Stimulated activated CD4-positive, alpha-beta T cell treated with anti-CD3 and anti-CD28 coated beads, Interleukin-4, amount 100 ng/mL, for 1 hour (primary cell): ENCODE data around the gene GPR68.
"Not testable (repeated sequence)": the region's sequence is repeated elsewhere in the genome, so short reads cannot be mapped to it uniquely, and the experiment has no call there.

Experiments
- DNase-seq: peaks from one replicate; pipeline ENCODE4 v3.0.0-alpha.2; 2020

GPR68 gene

GRCh38 chr14:91252871-91253794 is 8.6 kb upstream of the GPR68 start:
- DNase-seq = peak; percentile 59

GRCh38 chr14:91250912-91251311 is 6.4 kb upstream of the GPR68 start:
- no peak for DNase-seq

GRCh38 chr14:91249841-91250616 is 5.5 kb upstream of the GPR68 start:
- no peak for DNase-seq

GRCh38 chr14:91246051-91246852 is 1.7 kb upstream of the GPR68 start:
- DNase-seq = peak; percentile 61

- DNase-seq = not testable (repeated sequence)
These were observed 1.1 kb upstream of the GPR68 start for GRCh38 chr14:91245616-91246015.

- peak; percentile 64 for DNase-seq
These were observed 525 bp upstream of the GPR68 start for GRCh38 chr14:91245029-91245428.

GRCh38 chr14:91243074-91243471 is 1.4 kb downstream of the GPR68 start:
- DNase-seq = no peak

- no peak for DNase-seq
These were observed 1.9 kb downstream of the GPR68 start for GRCh38 chr14:91242635-91243034.

GRCh38 chr14:91241863-91242262 is 2.6 kb downstream of the GPR68 start:
- DNase-seq = no peak

- DNase-seq = no peak
These were observed 5.8 kb downstream of the GPR68 start for GRCh38 chr14:91238661-91239060.

- no peak for DNase-seq
These were observed 6.4 kb downstream of the GPR68 start for GRCh38 chr14:91238085-91238484.

- no peak for DNase-seq
These were observed 7.3 kb downstream of the GPR68 start for GRCh38 chr14:91237219-91237618.

GRCh38 chr14:91235841-91236240 is 8.7 kb downstream of the GPR68 start:
- no peak for DNase-seq

- no peak for DNase-seq
These were observed 9.8 kb downstream of the GPR68 start for GRCh38 chr14:91234791-91235114.

GRCh38 chr14:91233936-91234790 is 10.3 kb downstream of the GPR68 start:
- DNase-seq = no peak

GRCh38 chr14:91232603-91233002 is 11.9 kb downstream of the GPR68 start:
- DNase-seq = no peak

- DNase-seq = no peak
These were observed 12.5 kb downstream of the GPR68 start for GRCh38 chr14:91232052-91232451.

GRCh38 chr14:91231446-91231845 is 13.1 kb downstream of the GPR68 start:
- DNase-seq = no peak

- no peak for DNase-seq
These were observed 14.0 kb downstream of the GPR68 start for GRCh38 chr14:91230397-91231035.

GRCh38 chr14:91229743-91230200 is 14.7 kb downstream of the GPR68 start:
- DNase-seq = peak; percentile 52

- no peak for DNase-seq
These were observed 15.5 kb downstream of the GPR68 start for GRCh38 chr14:91229005-91229382.
